ENCODE data around the gene RNASE13.

DNA sequence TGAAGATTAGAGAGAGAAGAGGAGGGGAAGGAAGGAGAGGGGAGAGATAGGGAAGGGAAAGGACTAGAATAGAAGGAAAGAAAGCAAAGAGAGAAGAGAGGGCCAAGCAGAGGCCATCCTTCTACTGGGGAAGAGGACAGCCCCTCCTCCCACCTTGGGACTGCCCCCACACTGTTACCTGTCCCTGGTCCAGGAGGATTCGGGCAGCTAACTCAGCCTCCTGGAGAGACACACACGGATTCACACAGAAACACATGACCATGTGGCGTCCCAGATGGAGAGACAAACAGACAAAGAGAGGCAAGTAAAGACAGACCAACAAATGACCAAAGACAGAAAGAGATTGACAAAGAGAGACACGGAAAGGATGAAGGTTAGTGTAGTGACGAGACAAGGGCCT lies 11.9 kb downstream of the RNASE13 start:
- TF ChIP-seq, protein P1, sequence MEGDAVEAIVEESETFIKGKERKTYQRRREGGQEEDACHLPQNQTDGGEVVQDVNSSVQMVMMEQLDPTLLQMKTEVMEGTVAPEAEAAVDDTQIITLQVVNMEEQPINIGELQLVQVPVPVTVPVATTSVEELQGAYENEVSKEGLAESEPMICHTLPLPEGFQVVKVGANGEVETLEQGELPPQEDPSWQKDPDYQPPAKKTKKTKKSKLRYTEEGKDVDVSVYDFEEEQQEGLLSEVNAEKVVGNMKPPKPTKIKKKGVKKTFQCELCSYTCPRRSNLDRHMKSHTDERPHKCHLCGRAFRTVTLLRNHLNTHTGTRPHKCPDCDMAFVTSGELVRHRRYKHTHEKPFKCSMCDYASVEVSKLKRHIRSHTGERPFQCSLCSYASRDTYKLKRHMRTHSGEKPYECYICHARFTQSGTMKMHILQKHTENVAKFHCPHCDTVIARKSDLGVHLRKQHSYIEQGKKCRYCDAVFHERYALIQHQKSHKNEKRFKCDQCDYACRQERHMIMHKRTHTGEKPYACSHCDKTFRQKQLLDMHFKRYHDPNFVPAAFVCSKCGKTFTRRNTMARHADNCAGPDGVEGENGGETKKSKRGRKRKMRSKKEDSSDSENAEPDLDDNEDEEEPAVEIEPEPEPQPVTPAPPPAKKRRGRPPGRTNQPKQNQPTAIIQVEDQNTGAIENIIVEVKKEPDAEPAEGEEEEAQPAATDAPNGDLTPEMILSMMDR (conservative IDR thresholded peaks at IDR 0.05) = no peak
- TF ChIP-seq EZH2 (IDR thresholded peaks at IDR 0.05; ENCODE audit: low read depth) = no peak

All from PC-9 (cell line).